Stimulated activated naive CD4-positive, alpha-beta T cell treated with Interleukin-2 at 50 U/mL for 16 hours (primary cell): ENCODE measurements around the gene HEATR5B.

ENCODE experiments used
- DNase-seq: peaks from one replicate; lab custom pipeline; 2025; lab: John Stamatoyannopoulos, UW

The HEATR5B gene

GRCh38 chr2:37083873-37084794 is at the start of gene HEATR5B, which contains the start of gene GPATCH11:
Gene HEATR5B (minus strand): TSS chr2:37084372. CDS start chr2:37083414, 958 bp downstream.
Gene GPATCH11 (plus strand): TSS chr2:37084518. CDS start chr2:37088382, 3,864 bp downstream.
- peak; percentile 92 for DNase-seq

GRCh38 chr2:37132914-37133313 is 48.7 kb upstream of the HEATR5B start:
- no peak for DNase-seq

GRCh38 chr2:37125416-37125815 is 41.2 kb upstream of the HEATR5B start:
- no peak for DNase-seq

- no peak for DNase-seq
Observed at GRCh38 chr2:37119157-37119556, 35.0 kb upstream of the HEATR5B start.

- DNase-seq: no peak
Observed at GRCh38 chr2:37117566-37117965, 33.4 kb upstream of the HEATR5B start.

- no peak for DNase-seq
Observed at GRCh38 chr2:37111958-37112357, 27.8 kb upstream of the HEATR5B start.

- DNase-seq: no peak
Observed at GRCh38 chr2:37110306-37111212, 26.4 kb upstream of the HEATR5B start.

- no peak for DNase-seq
Observed at GRCh38 chr2:37109523-37109922, 25.4 kb upstream of the HEATR5B start.

GRCh38 chr2:37105150-37105549 is 21.0 kb upstream of the HEATR5B start:
- no peak for DNase-seq

- DNase-seq: no peak
Observed at GRCh38 chr2:37104178-37104577, 20.0 kb upstream of the HEATR5B start.

- no peak for DNase-seq
Observed at GRCh38 chr2:37102588-37102987, 18.4 kb upstream of the HEATR5B start.

- DNase-seq: no peak
Observed at GRCh38 chr2:37100054-37100453, 15.9 kb upstream of the HEATR5B start.

- no peak for DNase-seq
Observed at GRCh38 chr2:37098416-37099118, 14.4 kb upstream of the HEATR5B start.

GRCh38 chr2:37096568-37096967 is 12.4 kb upstream of the HEATR5B start:
- no peak for DNase-seq

GRCh38 chr2:37091873-37092272 is 7.7 kb upstream of the HEATR5B start:
- DNase-seq: no peak

GRCh38 chr2:37090019-37090477 is 5.9 kb upstream of the HEATR5B start:
- DNase-seq: no peak

- no peak for DNase-seq
Observed at GRCh38 chr2:37085731-37086147, 1.6 kb upstream of the HEATR5B start.

- DNase-seq: no peak
Observed at GRCh38 chr2:37084797-37085196, 625 bp upstream of the HEATR5B start.

- DNase-seq: no peak
Observed at GRCh38 chr2:37080689-37081088, 3.5 kb downstream of the HEATR5B start.

- DNase-seq: no peak
Observed at GRCh38 chr2:37080266-37080665, 3.9 kb downstream of the HEATR5B start.

- DNase-seq: no peak
Observed at GRCh38 chr2:37070931-37071330, 13.2 kb downstream of the HEATR5B start.

- no peak for DNase-seq
Observed at GRCh38 chr2:37068686-37069085, 15.5 kb downstream of the HEATR5B start.
